ENCODE measurements around the gene SPATA20. TPM values are rescaled to one million over a fixed set of nuclear protein-coding genes. Genes with fewer than 3 reads are reported as not detected.
A peak's percentile ranks its signal among the peaks of the same experiment; 100 is the strongest.

The SPATA20 gene
- total RNA-seq, 1 experiment from 2014 or later = 24.6 TPM

DNA sequence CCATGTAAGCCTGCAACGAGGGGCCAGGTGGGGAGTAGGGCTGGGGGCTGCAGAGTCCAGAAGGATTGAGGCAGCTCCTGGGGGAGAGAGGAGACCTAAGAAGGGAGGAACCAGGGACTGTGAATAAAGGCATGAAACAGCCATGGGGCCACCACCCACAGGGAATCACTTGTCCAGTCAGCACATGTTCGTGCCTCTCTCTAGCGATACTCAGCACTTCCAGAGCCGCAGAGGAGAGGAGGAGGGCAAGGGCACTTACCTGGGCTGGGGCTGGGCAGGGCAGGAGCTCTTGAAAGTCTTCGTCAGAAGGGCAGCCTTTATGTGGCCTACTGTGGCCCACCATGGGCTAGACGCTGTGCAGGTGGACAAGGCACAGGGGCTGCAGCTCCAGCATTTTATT lies 37.8 kb downstream of the SPATA20 start:
- no peak overlapping the region for H3K4me3 Mint-ChIP-seq
- ATAC-seq = no peak
- H3K27me3 Mint-ChIP-seq (ENCODE audit: low read depth) = no peaks in the 10 kb centered on the region
- no peak for DNase-seq (ENCODE audit: low spot score)
- ChIA-PET CTCF (interaction anchor here (1.3 to 5.0 kb wide), 3 partner anchors 9 to 42 kb away, joined by 3 to 26 read pairs (median 4); no protein-coding TSS in a partner anchor), POLR2A (interaction anchor here (0.6 kb wide), 1 partner anchor 90 kb away, joined by 10 read pairs; no protein-coding TSS in a partner anchor)
- TF ChIP-seq, protein P1, sequence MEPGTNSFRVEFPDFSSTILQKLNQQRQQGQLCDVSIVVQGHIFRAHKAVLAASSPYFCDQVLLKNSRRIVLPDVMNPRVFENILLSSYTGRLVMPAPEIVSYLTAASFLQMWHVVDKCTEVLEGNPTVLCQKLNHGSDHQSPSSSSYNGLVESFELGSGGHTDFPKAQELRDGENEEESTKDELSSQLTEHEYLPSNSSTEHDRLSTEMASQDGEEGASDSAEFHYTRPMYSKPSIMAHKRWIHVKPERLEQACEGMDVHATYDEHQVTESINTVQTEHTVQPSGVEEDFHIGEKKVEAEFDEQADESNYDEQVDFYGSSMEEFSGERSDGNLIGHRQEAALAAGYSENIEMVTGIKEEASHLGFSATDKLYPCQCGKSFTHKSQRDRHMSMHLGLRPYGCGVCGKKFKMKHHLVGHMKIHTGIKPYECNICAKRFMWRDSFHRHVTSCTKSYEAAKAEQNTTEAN (CRISPR knock-in tag; IDR thresholded peaks at IDR 0.05) = no peak
- no peak for TF ChIP-seq OVOL2 (CRISPR knock-in tag; IDR thresholded peaks at IDR 0.05; ENCODE audit: borderline replicate concordance)
- no peak for TF ChIP-seq MAX (CRISPR knock-in tag; IDR thresholded peaks at IDR 0.05)
- no peak for TF ChIP-seq CREB1 (CRISPR knock-in tag; IDR thresholded peaks at IDR 0.05)
- TF ChIP-seq ZNF232 (CRISPR knock-in tag; IDR thresholded peaks at IDR 0.05) = no peak
- H3K36me3 Mint-ChIP-seq = no peaks in the 10 kb centered on the region
- no peaks in the 10 kb centered on the region for H3K9me3 Mint-ChIP-seq
- no peak overlapping the region; the same call in 1 of the 2 replicates for H3K27ac Mint-ChIP-seq
- peaks cover 21% of the 10 kb centered on the region for H3K4me1 Mint-ChIP-seq

- Mint-ChIP-seq H3K27me3 (ENCODE audit: low read depth) (no peaks in the 10 kb centered on the region), H3K9me3 (no peaks in the 10 kb centered on the region), H3K4me3 (no peak overlapping the region), H3K27ac (no peak overlapping the region), H3K36me3 (no peaks in the 10 kb centered on the region), H3K4me1 (peaks cover 21% of the 10 kb centered on the region)
- ChIA-PET CTCF (interaction anchor here (1.3 to 5.0 kb wide), 2 partner anchors 35 to 41 kb away, joined by 3 to 26 read pairs; no protein-coding TSS in a partner anchor), POLR2A (interaction anchor here (0.6 kb wide), 1 partner anchor 89 kb away, joined by 10 read pairs; no protein-coding TSS in a partner anchor)
- no peak for ATAC-seq
- DNase-seq (ENCODE audit: low spot score) = no peak
- TF ChIP-seq MLX (CRISPR knock-in tag; IDR thresholded peaks at IDR 0.05) (no peak), ZNF263 (CRISPR knock-in tag; IDR thresholded peaks at IDR 0.05; ENCODE audit: low read depth) (no peak), MAX (CRISPR knock-in tag; IDR thresholded peaks at IDR 0.05) (no peak), TEAD4 (CRISPR knock-in tag; IDR thresholded peaks at IDR 0.05) (no peak), EMX1 (CRISPR knock-in tag; IDR thresholded peaks at IDR 0.05) (no peak), ESRRA (CRISPR knock-in tag; IDR thresholded peaks at IDR 0.05; ENCODE audit: borderline replicate concordance) (no peak), ZNF317 (CRISPR knock-in tag; IDR thresholded peaks at IDR 0.05; ENCODE audit: borderline replicate concordance, low read depth) (no peak), ZNF121 (CRISPR knock-in tag; IDR thresholded peaks at IDR 0.05) (no peak)
Observed at GRCh38 chr17:50585346-50585745, 38.4 kb downstream of the SPATA20 start.

- no peaks in the 10 kb centered on the region for H3K36me3 Mint-ChIP-seq
- DNase-seq (ENCODE audit: low spot score) (no peak), ATAC-seq (no peak)
- H3K27ac Mint-ChIP-seq = peak overlapping the region; percentile 15; the same call in 1 of the 2 replicates
- no peaks in the 10 kb centered on the region for H3K27me3 Mint-ChIP-seq (ENCODE audit: low read depth)
- H3K4me1 Mint-ChIP-seq = peaks cover 20% of the 10 kb centered on the region
- H3K4me3 Mint-ChIP-seq = no peak overlapping the region
- ChIA-PET POLR2A (no interaction called here), CTCF (interaction anchor here (1.3 to 5.0 kb wide), 3 partner anchors 35 to 40 kb away, joined by 3 to 26 read pairs (median 9); no protein-coding TSS in a partner anchor)
- no peaks in the 10 kb centered on the region for H3K9me3 Mint-ChIP-seq
- TF ChIP-seq SMAD4 (CRISPR knock-in tag; IDR thresholded peaks at IDR 0.05) (no peak), ZNF138 (CRISPR knock-in tag; conservative IDR thresholded peaks at IDR 0.05) (no peak), ATF1 (CRISPR knock-in tag; IDR thresholded peaks at IDR 0.05) (no peak), PRRX2 (CRISPR knock-in tag; IDR thresholded peaks at IDR 0.05) (no peak), ETV6 (CRISPR knock-in tag; IDR thresholded peaks at IDR 0.05) (no peak), ZNF416 (CRISPR knock-in tag; IDR thresholded peaks at IDR 0.05) (no peak), KAT7 (CRISPR knock-in tag; IDR thresholded peaks at IDR 0.05; ENCODE audit: borderline replicate concordance) (no peak), JAZF1 (CRISPR knock-in tag; IDR thresholded peaks at IDR 0.05) (no peak), ZNF121 (CRISPR knock-in tag; IDR thresholded peaks at IDR 0.05) (no peak), TP53 (CRISPR knock-in tag; IDR thresholded peaks at IDR 0.05) (no peak), GRHL2 (CRISPR knock-in tag; IDR thresholded peaks at IDR 0.05; ENCODE audit: insufficient replicate concordance, severe bottlenecking) (no peak), SP1 (CRISPR knock-in tag; conservative IDR thresholded peaks at IDR 0.05) (no peak), SOX15 (CRISPR knock-in tag; IDR thresholded peaks at IDR 0.05) (no peak), CBFB (CRISPR knock-in tag; IDR thresholded peaks at IDR 0.05; ENCODE audit: low read depth) (no peak)
- TF ChIP-seq, protein P2, sequence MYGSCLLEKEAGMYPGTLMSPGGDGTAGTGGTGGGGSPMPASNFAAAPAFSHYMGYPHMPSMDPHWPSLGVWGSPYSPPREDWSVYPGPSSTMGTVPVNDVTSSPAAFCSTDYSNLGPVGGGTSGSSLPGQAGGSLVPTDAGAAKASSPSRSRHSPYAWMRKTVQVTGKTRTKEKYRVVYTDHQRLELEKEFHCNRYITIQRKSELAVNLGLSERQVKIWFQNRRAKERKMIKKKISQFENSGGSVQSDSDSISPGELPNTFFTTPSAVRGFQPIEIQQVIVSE (CRISPR knock-in tag; IDR thresholded peaks at IDR 0.05; ENCODE audit: borderline replicate concordance) = no peak
- TF ChIP-seq, protein P3, sequence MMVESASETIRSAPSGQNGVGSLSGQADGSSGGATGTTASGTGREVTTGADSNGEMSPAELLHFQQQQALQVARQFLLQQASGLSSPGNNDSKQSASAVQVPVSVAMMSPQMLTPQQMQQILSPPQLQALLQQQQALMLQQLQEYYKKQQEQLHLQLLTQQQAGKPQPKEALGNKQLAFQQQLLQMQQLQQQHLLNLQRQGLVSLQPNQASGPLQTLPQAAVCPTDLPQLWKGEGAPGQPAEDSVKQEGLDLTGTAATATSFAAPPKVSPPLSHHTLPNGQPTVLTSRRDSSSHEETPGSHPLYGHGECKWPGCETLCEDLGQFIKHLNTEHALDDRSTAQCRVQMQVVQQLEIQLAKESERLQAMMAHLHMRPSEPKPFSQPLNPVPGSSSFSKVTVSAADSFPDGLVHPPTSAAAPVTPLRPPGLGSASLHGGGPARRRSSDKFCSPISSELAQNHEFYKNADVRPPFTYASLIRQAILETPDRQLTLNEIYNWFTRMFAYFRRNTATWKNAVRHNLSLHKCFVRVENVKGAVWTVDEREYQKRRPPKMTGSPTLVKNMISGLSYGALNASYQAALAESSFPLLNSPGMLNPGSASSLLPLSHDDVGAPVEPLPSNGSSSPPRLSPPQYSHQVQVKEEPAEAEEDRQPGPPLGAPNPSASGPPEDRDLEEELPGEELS (CRISPR knock-in tag; IDR thresholded peaks at IDR 0.05) = no peak
- TF ChIP-seq, protein P4, sequence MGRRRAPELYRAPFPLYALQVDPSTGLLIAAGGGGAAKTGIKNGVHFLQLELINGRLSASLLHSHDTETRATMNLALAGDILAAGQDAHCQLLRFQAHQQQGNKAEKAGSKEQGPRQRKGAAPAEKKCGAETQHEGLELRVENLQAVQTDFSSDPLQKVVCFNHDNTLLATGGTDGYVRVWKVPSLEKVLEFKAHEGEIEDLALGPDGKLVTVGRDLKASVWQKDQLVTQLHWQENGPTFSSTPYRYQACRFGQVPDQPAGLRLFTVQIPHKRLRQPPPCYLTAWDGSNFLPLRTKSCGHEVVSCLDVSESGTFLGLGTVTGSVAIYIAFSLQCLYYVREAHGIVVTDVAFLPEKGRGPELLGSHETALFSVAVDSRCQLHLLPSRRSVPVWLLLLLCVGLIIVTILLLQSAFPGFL (CRISPR knock-in tag; IDR thresholded peaks at IDR 0.05; ENCODE audit: borderline replicate concordance) = no peak
Observed at GRCh38 chr17:50585891-50586290, 38.9 kb downstream of the SPATA20 start.
